ENCODE measurements around the gene BACE1-AS.
"Not testable (repeated sequence)": the region's sequence is repeated elsewhere in the genome, so short reads cannot be mapped to it uniquely, and the experiment has no call there.

Gene BACE1-AS

GRCh38 chr11:117290809-117291396 is at the start of gene BACE1-AS:
Gene BACE1-AS, plus strand, starts transcription at chr11:117291346.
- DNase-seq (ENCODE audit: low read depth, low spot score), result no peak

GRCh38 chr11:117248341-117248740 is 42.8 kb upstream of the BACE1-AS start:
- no peak for DNase-seq (ENCODE audit: low read depth, low spot score)

- DNase-seq (ENCODE audit: low read depth, low spot score), result no peak
These were observed 41.6 kb upstream of the BACE1-AS start for GRCh38 chr11:117249571-117249970.

GRCh38 chr11:117251506-117251905 is 39.6 kb upstream of the BACE1-AS start:
- DNase-seq (ENCODE audit: low read depth, low spot score), result no peak

- DNase-seq (ENCODE audit: low read depth, low spot score), result no peak
These were observed 35.2 kb upstream of the BACE1-AS start for GRCh38 chr11:117255966-117256365.

GRCh38 chr11:117256573-117256972 is 34.6 kb upstream of the BACE1-AS start:
- no peak for DNase-seq (ENCODE audit: low read depth, low spot score)

GRCh38 chr11:117258576-117258975 is 32.6 kb upstream of the BACE1-AS start:
- DNase-seq (ENCODE audit: low read depth, low spot score), result no peak

- DNase-seq (ENCODE audit: low read depth, low spot score), result no peak
These were observed 31.7 kb upstream of the BACE1-AS start for GRCh38 chr11:117259417-117259816.

- not testable (repeated sequence) for DNase-seq (ENCODE audit: low read depth, low spot score)
These were observed 26.4 kb upstream of the BACE1-AS start for GRCh38 chr11:117264624-117265323.

- no peak for DNase-seq (ENCODE audit: low read depth, low spot score)
These were observed 25.4 kb upstream of the BACE1-AS start for GRCh38 chr11:117265745-117266144.

GRCh38 chr11:117269856-117270255 is 21.3 kb upstream of the BACE1-AS start:
- DNase-seq (ENCODE audit: low read depth, low spot score), result peak; percentile 42

GRCh38 chr11:117271208-117271607 is 19.9 kb upstream of the BACE1-AS start:
- DNase-seq (ENCODE audit: low read depth, low spot score), result peak; percentile 61

GRCh38 chr11:117272175-117272574 is 19.0 kb upstream of the BACE1-AS start:
- DNase-seq (ENCODE audit: low read depth, low spot score), result not testable (repeated sequence)

GRCh38 chr11:117273550-117274289 is 17.4 kb upstream of the BACE1-AS start:
- peak; percentile 63 for DNase-seq (ENCODE audit: low read depth, low spot score)

GRCh38 chr11:117278347-117278746 is 12.8 kb upstream of the BACE1-AS start:
- DNase-seq (ENCODE audit: low read depth, low spot score), result no peak

- DNase-seq (ENCODE audit: low read depth, low spot score), result no peak
These were observed 11.3 kb upstream of the BACE1-AS start for GRCh38 chr11:117279711-117280376.

- DNase-seq (ENCODE audit: low read depth, low spot score), result peak; percentile 61
These were observed 10.0 kb upstream of the BACE1-AS start for GRCh38 chr11:117281159-117281558.

- no peak for DNase-seq (ENCODE audit: low read depth, low spot score)
These were observed 9.3 kb upstream of the BACE1-AS start for GRCh38 chr11:117281869-117282268.

- DNase-seq (ENCODE audit: low read depth, low spot score), result no peak
These were observed 8.2 kb upstream of the BACE1-AS start for GRCh38 chr11:117282956-117283355.

- DNase-seq (ENCODE audit: low read depth, low spot score), result no peak
These were observed 7.1 kb upstream of the BACE1-AS start for GRCh38 chr11:117284053-117284452.

GRCh38 chr11:117286588-117286987 is 4.6 kb upstream of the BACE1-AS start:
- no peak for DNase-seq (ENCODE audit: low read depth, low spot score)

- no peak for DNase-seq (ENCODE audit: low read depth, low spot score)
These were observed 3.5 kb upstream of the BACE1-AS start for GRCh38 chr11:117287668-117288067.

All from ELF-1 (cell line).